Stimulated activated CD4-positive, alpha-beta T cell treated with anti-CD3 and anti-CD28 coated beads, TNF-alpha, amount 100 ng/mL, for 4 hours (primary cell): ENCODE results near the gene IL19.

ENCODE experiments used
- DNase-seq, 3 experiments: peaks; one replicate each; pipeline ENCODE4 v3.0.0-alpha.2; 2020; ENCODE audit warnings: low read depth in 3 of 3

Gene IL19

DNA sequence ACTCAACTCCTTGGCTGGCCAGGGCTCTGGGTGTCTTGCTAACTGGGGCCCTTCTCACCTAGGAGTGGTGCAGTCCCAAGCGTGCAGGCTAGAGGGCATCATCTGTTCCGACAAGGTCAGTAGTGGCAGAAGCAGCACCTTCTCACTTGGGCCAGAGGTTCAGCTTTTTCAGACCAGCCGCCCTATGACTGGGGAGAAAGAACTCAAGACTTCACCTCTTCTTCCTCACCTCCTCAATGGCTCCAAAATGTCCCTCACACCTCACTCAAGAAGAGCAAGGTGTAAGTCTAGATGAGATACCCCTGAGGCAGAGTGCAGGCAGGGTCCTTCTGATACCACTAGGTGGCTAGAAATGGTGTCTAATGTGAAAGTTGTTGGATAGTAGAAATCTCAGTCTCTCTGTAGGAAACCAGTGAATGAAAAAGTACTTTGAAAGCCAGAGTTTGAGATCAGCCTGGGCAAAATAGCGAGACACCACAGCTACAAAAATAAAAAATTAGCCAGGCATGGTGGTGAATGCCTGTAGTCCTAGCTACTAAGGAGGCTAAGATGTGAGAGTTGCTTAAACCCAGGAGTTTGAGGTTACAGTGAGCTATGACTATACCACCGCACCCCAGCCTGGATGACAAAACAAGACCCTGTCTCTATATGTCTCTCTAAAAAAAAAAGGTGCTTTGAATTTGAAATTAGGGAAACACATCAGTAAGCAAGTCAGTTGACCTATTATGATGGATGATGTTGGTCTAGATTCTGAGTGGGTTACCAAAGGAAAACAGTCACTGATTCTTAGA is 86.3 kb downstream of the IL19 start:
- DNase-seq = no peak

DNA sequence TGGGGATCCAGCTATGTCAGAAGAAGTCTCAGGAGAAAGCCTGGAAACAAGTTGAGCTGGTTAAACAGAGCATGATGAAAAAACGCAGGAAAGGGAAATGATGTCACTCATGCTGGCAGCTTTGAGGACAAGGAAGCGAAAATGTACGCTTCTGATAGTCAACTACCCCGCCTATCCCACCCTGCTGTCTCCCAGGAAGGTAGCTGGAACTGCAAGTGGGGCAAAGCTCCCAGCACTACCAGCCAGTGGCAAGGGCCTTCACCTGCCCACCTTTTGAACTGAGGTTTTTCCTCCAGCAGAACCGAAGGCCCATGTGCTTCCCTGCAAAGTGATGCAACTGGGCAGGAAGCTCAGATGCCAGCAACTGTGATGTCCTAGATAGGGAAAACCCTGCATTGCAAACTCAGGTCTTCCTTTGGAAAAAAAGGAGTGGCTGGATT is 88.5 kb downstream of the IL19 start:
- no peak for DNase-seq

DNA sequence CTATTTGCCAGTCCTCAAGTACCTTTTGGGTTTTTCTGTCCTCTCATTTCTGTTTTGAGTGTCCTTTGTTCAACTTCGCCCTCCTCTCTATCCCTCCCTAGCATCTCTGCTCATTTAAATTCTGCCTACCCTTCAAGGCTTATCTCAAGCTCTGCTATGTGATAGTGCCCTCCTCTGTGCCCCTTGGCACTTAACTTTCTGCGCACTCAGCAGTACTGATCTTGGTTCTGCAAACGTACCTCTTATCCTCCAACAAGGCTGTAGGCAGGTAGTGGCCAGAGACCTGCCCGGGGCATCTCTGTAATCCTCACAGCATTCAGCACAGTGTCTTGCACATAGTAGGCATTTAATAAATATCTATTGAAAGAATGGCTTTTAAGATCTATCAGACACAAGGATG is 89.6 kb downstream of the IL19 start:
- no peak for DNase-seq

DNA sequence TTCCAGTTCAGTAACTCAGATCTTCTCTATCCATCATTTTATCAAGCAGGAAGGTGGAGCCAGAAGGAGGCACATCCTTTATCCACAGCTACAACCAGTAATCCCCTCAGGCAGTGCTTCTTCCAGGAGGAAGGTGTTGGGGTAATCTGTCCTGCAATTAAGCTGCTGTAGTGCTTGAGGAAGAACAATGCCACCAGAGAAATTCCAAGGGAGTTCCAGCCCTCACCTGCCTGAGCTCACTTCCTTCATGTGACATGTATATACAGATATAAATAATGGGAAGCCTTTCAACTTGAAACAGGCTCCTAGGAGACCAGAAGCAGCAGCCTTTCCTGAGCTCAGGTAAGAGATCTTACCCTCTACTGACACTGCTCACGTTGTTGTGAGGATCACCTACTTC is 92.7 kb downstream of the IL19 start:
- no peak for DNase-seq

DNA sequence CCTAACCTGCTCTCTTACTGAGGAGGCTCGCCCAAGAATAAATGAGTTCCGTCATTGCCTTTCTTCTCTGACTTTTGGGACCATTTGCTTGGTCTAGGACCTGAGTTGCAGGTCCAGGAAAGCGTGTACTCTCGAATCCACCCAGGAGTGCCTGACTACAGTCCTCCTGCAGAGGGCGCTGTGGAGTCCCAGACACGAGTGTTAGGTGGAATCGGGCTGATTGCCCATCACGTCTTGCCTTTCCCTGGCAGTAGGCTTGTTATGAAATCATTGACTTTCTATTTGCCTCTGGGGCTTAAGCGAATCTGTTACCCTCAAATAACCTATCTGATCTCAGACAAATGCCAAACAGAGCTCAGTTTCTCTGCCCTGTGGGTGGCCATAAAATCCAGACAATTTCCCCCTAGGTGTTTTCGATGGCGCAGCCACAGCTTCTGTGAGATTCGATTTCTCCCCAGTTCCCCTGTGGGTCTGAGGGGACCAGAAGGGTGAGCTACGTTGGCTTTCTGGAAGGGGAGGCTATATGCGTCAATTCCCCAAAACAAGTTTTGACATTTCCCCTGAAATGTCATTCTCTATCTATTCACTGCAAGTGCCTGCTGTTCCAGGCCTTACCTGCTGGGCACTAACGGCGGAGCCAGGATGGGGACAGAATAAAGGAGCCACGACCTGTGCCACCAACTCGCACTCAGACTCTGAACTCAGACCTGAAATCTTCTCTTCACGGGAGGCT is 94.5 kb downstream of the IL19 start, which contains the start of gene IL20:
Gene IL20 (plus strand): TSS at position 685 of the 733 bp plus-strand sequence. CDS start 230 bp downstream, outside the sequence.
- peak; percentile 69 to 79 (median 70) for DNase-seq

DNA sequence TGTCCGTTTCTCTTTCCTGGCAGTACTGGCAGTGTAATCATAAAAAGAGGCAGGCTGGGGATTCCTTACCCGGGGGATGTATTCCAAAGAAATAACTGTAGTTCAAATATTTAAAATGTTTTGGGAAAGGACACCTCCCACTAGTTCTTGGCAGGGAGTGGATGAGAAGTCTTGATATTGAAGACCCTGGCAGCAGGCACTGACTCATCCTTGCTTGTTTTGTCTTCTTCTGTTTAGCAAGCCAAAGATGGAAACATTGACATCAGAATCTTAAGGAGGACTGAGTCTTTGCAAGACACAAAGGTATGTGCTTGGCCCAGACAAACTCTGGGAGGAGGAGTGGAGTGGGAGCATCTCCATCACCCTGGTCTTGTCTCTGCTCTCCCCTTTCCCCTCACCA is 95.5 kb downstream of the IL19 start:
- no peak for DNase-seq

DNA sequence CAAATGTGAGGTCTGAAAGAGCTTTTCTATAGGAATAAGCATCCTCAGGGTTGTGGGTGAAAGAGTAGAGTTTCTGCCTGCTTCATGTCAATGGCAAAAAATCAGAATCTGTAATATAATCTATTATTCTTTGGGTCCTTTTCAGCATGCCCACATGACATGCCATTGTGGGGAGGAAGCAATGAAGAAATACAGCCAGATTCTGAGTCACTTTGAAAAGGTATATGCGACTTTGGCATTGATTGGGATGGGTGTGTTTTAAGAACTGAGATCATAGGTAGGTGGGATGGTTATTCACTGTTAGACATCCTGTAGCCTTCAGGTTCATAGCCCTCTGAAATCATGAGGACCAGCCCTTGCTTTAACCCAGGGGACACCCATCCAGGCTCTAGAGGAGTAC is 96.7 kb downstream of the IL19 start:
- no peak for DNase-seq

DNA sequence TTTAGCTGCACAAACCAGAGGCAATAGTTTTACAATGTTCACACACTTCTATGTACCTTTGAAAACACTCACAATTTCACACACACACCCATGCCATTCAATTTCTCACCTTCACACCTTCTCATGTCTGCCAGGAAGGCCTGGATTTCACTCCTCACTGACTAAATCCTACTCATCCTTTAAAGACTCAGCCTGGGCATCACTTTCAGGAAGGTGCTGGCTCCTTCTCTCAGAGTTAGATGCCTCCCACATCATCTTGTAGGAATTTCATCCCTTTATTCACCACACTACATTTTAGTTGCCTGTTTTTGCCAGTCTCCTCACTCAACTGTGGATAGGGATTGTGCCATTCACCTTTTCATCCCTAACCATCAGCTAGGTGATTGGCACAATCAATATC is 97.1 kb downstream of the IL19 start:
- no peak for DNase-seq

DNA sequence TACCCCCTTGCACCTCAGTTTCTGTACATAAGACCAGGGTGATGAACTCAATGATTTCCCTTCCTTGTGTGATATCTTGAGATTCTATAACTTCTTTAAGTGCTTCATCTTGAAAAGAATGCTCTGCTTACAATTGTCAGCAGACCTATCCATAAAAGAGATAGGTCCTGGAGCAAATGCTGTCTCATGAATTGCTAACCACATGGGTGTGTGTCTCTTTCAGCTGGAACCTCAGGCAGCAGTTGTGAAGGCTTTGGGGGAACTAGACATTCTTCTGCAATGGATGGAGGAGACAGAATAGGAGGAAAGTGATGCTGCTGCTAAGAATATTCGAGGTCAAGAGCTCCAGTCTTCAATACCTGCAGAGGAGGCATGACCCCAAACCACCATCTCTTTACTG is 97.7 kb downstream of the IL19 start:
- DNase-seq = no peak

DNA sequence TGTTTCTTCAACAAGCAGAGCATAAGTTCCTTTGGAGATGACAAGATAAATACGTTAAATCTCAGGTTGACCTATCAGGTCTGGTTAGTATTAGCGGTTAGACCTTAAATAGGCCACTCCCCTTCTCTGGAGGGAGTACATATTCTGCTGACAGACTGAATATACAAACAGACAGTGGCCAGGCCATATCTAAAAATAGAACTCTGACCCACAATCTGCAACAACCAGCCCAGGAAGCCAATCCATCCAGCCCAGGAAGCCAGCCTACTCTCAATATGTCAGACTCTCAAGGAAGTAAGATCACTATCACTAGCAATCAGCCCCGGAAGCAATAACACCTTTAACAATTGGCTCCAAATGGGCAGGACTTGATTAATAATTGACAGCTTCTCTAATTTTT is 101.6 kb downstream of the IL19 start:
- DNase-seq = no peak

DNA sequence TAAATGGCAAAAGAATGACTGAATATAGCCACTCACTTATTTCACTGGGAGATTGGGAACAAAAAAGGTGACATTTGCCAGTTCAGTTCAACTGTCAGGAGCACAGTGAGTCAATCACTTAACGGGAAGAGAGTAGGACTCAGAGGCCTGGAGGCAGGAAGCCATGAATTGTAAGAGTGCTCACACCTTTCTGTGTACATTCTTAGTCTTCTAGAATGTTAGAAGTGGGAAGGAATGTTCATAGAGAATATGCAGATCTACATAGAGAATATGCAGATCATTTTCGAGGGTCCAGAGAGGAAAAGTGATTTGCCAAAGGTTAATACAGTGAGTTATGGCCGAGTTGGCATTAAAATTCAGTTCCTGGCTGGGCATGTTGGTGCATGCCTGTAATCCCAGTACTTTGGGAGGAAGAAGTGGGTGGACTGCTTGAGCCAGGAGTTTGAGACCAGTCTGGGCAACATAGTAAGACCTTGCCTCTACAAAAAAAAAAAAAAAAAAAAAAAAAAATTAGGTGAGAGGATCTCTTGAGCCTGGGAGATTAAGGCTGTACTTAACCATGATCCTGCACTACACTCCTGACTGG is 103.1 kb downstream of the IL19 start:
- DNase-seq = no peak

DNA sequence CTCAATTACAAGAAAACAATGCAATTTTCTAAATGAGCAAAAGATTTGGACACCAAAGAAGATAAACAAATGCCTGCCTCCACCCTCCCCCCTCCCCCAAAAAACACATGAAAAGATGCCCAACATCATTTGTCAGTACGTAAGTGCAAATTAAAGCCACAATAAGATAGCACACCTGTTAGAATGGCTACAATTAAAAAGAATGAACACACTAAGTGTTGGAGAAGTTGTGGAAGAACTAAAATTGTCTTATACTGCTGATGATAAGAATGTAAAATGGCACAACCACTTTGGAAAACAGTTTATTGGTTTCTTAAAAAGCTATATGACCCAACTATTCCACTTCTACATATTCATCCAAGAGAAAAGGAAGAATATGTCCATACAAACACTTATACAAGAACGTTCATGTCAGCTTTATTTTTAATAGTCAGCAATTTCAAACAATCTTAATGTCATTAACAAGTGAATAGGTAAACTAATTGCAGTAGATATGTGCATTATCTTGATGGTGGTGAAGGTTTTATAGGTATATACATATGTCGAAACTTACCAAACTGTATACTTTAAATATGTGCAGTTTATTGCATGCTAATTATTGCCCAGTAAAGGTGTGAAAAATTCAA is 105.3 kb downstream of the IL19 start:
- DNase-seq = no peak

DNA sequence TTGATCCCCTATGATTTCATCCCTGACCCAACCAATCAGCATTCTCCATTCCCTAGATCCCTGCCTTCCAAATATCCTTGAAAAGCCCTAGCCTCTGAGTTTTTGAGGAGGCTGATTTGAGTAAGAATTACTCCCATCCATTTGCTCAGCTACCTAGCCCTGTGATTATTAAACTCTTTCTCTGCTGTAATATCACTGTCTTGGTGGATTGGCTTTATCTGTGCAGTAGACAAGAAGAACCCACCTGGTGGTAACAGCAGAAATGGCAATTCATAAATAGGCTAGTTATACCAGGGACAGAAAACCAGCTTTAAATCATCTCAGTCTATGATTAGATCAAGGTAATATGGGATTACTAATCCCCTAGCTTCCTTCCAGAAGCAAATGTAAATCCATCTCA is 107.9 kb downstream of the IL19 start:
- DNase-seq = no peak

DNA sequence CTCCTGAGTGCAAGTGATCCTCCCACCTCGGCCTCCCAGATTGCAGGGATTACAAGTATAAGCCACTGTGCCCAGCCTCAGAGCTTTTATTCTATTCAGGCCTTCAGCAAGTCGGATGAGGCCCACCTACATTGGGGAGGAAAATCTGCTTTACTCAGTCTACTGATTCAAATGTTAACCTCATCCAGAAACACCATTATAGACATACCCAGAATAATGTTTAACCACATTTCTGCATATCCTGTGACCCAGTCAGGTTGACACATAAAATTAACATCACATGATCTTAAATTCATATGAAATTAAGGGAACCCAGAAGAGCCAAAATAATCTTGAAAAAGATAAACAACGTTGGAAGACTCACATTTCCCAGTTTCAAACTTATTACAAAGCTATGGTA is 109.7 kb downstream of the IL19 start:
- no peak for DNase-seq

DNA sequence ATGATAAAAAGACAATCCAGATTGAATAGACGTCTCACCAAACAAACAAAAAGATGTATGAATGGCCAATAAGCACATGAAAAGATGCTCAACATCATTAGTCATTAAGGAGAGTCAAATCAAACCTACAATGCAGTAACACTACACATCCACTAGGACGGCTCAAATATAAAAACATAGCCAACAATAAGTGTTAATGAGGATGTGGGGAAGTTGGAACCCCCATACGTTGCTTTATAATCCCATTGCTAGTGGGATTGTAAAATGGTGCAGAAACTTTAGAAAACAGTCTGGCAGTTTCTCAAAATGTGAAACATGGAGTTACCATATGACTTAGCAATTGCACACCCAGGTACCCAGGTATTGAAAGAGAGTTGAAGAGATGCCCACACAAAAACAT is 112.0 kb downstream of the IL19 start:
- DNase-seq = no peak

DNA sequence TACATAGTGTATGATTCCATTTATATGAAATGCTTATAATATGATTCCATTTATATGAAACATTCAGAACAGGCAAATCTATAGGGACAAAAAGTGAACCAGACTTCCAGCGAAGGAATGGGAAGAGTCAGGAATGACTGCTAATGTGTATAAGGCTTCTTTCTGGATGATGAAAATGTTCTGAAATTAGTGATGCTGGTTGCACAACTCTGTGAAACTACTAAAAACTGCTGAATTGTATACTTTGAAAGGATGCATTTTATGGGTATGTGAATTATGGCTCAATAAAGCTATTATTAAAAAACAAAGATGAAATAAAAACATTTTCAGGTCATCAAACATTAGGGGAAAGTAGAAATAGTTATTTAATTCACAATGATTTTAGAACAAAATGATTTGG is 112.6 kb downstream of the IL19 start:
- no peak for DNase-seq

DNA sequence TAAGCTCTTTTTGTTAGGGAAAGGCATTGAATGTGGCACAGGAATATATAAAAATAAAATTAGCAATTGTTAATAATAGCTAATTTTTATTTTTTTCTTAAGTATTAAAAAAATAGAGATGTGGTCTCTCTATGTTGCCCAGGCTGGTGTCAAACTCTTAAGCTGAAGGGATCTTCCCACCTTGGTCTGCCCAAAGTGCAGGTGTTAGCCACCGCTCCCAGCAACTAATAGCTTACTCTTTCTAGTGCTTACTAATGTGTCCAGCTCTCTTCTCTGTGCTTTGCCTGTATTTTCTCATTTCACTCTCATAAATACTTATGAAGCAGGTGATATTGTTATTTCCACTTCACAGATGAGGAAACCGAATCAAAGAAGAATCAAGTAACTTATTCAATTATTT is 113.3 kb downstream of the IL19 start:
- no peak for DNase-seq

DNA sequence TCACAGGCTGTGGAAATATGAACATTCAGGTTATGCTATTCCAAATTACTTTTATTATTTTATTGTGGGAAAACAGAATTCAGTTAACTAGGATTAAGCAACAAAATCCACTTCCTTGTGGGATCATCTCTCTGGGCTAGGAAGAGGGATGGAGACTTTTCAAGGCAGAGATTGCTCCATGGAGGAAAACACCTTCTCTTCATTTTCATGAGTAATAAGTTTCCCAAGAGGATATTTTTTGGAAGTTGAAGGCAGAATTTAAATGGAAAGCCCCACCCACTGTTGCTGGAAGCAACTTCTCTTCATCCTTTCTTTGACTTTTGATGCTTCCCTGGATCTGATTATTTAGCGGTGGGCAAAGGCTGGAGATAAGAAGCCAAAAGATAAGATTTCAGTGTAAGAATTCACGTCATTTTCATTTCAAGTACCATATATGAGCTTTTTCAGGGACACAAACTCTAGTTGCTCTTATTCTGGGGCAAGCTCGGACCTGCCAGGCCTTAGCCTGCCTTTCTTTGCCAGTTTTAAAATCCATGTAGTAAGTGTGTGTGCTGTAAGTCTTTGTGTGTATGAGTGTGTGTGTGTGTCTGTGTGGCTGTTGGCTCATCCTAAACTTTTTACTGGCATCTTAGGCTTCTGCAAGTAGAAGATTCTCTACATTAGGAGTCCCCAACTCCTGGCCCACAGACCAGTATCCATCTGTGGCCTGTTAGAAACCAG is 114.9 kb downstream of the IL19 start:
- no peak for DNase-seq

DNA sequence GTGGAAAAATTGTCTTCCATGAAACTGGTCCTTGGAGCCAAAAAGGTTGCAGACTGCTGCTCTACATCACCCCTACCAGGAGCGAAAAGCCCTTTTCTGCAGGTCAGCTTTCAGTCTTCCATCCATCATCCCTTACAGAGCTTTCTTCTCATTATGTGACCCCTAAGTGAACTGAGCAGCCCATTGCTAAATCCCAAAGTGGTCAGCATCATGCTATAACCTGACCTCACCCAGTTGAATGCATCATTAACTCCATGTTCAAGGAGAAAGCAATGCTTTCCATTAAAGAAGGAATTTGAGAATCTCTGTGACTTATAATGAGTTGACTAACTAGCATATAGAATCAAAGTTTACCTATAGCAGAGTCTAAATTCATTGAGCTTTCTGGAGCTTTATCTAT is 116.3 kb downstream of the IL19 start:
- no peak for DNase-seq

DNA sequence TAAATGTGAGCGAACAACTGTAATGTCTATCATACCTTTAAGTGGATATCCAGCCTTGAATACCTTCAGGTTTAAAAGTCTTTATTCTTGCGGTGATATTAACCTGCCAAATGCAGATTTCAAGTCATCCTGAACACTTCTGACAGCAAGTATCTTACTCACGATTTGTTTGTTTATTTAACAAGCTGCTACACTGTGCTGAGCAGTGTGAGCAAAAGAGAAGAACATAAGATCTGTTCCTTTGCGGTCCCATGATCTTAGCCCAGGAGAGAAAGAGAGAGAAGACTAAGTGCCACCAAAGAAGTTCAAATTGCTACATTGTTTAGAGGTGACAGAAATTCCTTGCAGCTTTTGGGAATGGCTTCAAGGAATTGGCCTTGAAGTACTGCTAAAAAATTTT is 117.1 kb downstream of the IL19 start:
- no peak for DNase-seq

DNA sequence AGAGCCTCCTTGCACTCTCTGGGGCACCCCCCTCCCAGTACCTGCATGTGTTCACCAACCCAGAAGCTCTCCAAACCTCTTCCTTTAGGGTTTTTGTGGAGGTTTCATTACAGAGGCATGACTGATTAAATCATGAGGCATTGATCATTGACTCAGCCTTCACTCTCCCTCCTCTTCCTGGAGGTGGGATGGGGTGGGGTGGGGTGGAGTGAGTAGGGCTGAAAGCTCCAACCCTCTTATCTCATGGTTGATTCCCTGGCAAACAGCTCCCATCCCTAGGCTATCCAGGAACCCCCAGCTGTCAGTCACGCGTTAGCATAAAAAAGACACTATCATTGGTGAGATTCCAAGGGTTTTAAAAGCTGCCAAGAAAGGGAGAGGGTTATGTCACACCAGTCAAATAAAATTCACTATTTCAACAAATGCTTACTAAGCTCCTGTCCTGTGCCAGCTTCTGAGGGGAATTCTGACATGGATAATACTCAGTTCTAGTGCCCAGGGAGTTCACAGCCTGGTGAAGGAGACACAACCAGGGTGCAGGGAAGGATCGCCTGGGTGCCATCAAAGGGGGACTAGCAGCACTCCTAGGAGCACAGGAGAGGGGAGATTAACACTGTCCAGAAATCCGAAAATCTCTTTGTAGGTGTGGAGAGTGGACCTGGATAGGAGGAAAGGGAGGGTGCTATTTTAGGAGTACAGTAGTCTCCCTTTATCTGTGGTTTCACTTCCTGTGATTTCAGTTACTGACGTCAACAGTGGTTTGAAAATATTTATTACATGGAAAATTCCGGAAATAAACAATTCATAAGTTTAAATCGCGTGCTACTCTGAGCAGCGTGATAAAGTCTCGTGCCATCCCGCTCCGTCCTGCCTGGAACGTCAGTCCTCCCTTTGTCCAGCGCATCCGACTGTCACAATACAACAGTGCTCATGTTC is 119.8 kb downstream of the IL19 start:
- DNase-seq = no peak
